Suprapubic skin (tissue), 3 donors: ENCODE measurements around the gene INHBB.

ENCODE experiments used
- POLR2A ChIP-seq, 2 donors: fragments of 450-650 bp; IDR thresholded peaks; one replicate each; pipeline ENCODE4 v1.6.1; 2017; ENCODE audit warnings: antibody characterized with exemption in 2 of 2, mild to moderate bottlenecking in 2 of 2, moderate library complexity in 2 of 2
- TF ChIP-seq, protein P1 (sequence below), 2 donors: fragments of 200-600 bp in 1 of 2; fragments of 450-650 bp in 1 of 2; sonication (generic) in 1 of 2; IDR thresholded peaks; one replicate each; pipeline ENCODE4 v1.5.1; 2016 to 2019; ENCODE audit warnings: antibody characterized with exemption in 2 of 2, mild to moderate bottlenecking in 1 of 2, moderate library complexity in 1 of 2

DNA sequence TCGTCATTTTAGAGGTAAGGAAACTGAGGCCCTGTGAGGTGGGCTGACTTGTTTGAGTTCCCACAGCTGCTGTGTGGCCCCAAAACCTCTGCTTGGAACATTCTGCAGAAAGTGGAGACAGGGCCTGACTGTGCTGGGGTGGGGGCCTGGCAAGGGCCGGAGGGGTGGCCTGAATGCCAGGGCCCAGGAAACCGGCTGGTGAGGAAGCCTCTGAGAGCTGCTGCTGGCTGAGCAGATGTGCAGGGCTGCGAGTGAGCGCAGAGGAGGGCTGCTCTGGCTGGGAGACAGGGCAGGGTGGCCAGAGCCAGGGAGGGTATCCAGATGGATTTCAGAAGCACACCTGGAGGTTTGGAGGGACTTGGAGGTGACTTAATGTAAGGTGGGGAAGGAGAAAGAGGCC, 29.9 kb upstream of the INHBB start:
- TF ChIP-seq, protein P1, sequence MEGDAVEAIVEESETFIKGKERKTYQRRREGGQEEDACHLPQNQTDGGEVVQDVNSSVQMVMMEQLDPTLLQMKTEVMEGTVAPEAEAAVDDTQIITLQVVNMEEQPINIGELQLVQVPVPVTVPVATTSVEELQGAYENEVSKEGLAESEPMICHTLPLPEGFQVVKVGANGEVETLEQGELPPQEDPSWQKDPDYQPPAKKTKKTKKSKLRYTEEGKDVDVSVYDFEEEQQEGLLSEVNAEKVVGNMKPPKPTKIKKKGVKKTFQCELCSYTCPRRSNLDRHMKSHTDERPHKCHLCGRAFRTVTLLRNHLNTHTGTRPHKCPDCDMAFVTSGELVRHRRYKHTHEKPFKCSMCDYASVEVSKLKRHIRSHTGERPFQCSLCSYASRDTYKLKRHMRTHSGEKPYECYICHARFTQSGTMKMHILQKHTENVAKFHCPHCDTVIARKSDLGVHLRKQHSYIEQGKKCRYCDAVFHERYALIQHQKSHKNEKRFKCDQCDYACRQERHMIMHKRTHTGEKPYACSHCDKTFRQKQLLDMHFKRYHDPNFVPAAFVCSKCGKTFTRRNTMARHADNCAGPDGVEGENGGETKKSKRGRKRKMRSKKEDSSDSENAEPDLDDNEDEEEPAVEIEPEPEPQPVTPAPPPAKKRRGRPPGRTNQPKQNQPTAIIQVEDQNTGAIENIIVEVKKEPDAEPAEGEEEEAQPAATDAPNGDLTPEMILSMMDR (IDR thresholded peaks at IDR 0.05) = no peak
- TF ChIP-seq POLR2A (IDR thresholded peaks at IDR 0.05) = no peak
